Progenitor cell of endocrine pancreas (in vitro differentiated cells): Measurements from ENCODE around the gene WNT9A. TPM values are rescaled to one million over a fixed set of nuclear protein-coding genes. Genes with fewer than 3 reads are reported as not detected.

ENCODE experiments used
- DNase-seq: peaks from one replicate; pipeline ENCODE4 v3.0.0; 2021; ENCODE audit warnings: low spot score; ENCODE audit not compliant: unreplicated experiment
- H3K27ac Mint-ChIP-seq: 2 replicates; pipeline ENCODE4 v1.8.0; 2021; ENCODE audit warnings: mild to moderate bottlenecking, moderate library complexity, mixed read lengths
- H3K27me3 Mint-ChIP-seq: 2 replicates; pipeline ENCODE4 v1.8.0; 2021; ENCODE audit warnings: mixed read lengths
- H3K36me3 Mint-ChIP-seq: 2 replicates; pipeline ENCODE4 v1.8.0; 2022; ENCODE audit warnings: mixed read lengths; ENCODE audit not compliant: insufficient read depth
- H3K4me1 Mint-ChIP-seq: 2 replicates; pipeline ENCODE4 v1.8.0; 2021; ENCODE audit warnings: low read depth, mixed read lengths
- H3K4me3 Mint-ChIP-seq: 2 replicates; pipeline ENCODE4 v1.8.0; 2021; ENCODE audit warnings: low read depth, mild to moderate bottlenecking, moderate library complexity, mixed read lengths
- H3K9me3 Mint-ChIP-seq: 2 replicates; pipeline ENCODE4 v1.8.0; 2021; ENCODE audit warnings: low read depth, mixed read lengths
- CTCF ChIP-seq: fragments of 200-600 bp; sonication (generic); IDR thresholded peaks from one replicate; pipeline ENCODE4 v1.5.0; 2021; ENCODE audit warnings: antibody characterized with exemption, mild to moderate bottlenecking; ENCODE audit not compliant: unreplicated experiment
- total RNA-seq: library from RNA; stranded (reverse); gene quantifications from 2 replicates; pipeline ENCODE4 v1.2.1, GENCODE V29; 2021

Gene WNT9A
- total RNA-seq, 1 donor from 2014 or later = 1.2 TPM

GRCh38 chr1:227893300-227893948 is 54.3 kb downstream of the WNT9A start:
- H3K36me3 Mint-ChIP-seq = no peaks in the 10 kb centered on the region
- H3K27ac Mint-ChIP-seq = no peak overlapping the region
- peaks cover 1% of the 10 kb centered on the region for H3K4me1 Mint-ChIP-seq
- peaks cover 4% of the 10 kb centered on the region for H3K27me3 Mint-ChIP-seq
- DNase-seq = peak; percentile 5
- H3K4me3 Mint-ChIP-seq = no peak overlapping the region
- no peaks in the 10 kb centered on the region for H3K9me3 Mint-ChIP-seq
- TF ChIP-seq CTCF = no peak

- TF ChIP-seq CTCF = no peak
- no peaks in the 10 kb centered on the region for H3K9me3 Mint-ChIP-seq
- H3K4me1 Mint-ChIP-seq = peaks cover 3% of the 10 kb centered on the region
- peak; percentile 8 for DNase-seq
- H3K27me3 Mint-ChIP-seq = peaks cover 4% of the 10 kb centered on the region
- no peak overlapping the region for H3K4me3 Mint-ChIP-seq
- H3K27ac Mint-ChIP-seq = no peak overlapping the region
- H3K36me3 Mint-ChIP-seq = no peaks in the 10 kb centered on the region
Observed at GRCh38 chr1:227892489-227893299, 55.0 kb downstream of the WNT9A start.

- no peak overlapping the region for H3K27ac Mint-ChIP-seq
- H3K4me1 Mint-ChIP-seq = peaks cover 3% of the 10 kb centered on the region
- H3K4me3 Mint-ChIP-seq = no peak overlapping the region
- peak; percentile 9 for DNase-seq
- no peaks in the 10 kb centered on the region for H3K9me3 Mint-ChIP-seq
- H3K36me3 Mint-ChIP-seq = no peaks in the 10 kb centered on the region
- H3K27me3 Mint-ChIP-seq = peaks cover 4% of the 10 kb centered on the region
- TF ChIP-seq CTCF = no peak
Observed at GRCh38 chr1:227891955-227892488, 55.7 kb downstream of the WNT9A start.

- peaks cover 4% of the 10 kb centered on the region for H3K27me3 Mint-ChIP-seq
- H3K9me3 Mint-ChIP-seq = no peaks in the 10 kb centered on the region
- no peak overlapping the region for H3K4me3 Mint-ChIP-seq
- H3K27ac Mint-ChIP-seq = no peak overlapping the region
- no peak for TF ChIP-seq CTCF
- H3K4me1 Mint-ChIP-seq = peaks cover 3% of the 10 kb centered on the region
- H3K36me3 Mint-ChIP-seq = no peaks in the 10 kb centered on the region
- DNase-seq = peak; percentile 6
Observed at GRCh38 chr1:227891223-227891954, 56.3 kb downstream of the WNT9A start.
